ENCODE data around the gene DIPK1C. TPM values are rescaled to one million over a fixed set of nuclear protein-coding genes. Genes with fewer than 3 reads are reported as not detected.

The DIPK1C gene
- total and polyA plus RNA-seq, 2 donors (not counting 1 experiment from before 2014, with no cell fraction given) = not detected

DNA sequence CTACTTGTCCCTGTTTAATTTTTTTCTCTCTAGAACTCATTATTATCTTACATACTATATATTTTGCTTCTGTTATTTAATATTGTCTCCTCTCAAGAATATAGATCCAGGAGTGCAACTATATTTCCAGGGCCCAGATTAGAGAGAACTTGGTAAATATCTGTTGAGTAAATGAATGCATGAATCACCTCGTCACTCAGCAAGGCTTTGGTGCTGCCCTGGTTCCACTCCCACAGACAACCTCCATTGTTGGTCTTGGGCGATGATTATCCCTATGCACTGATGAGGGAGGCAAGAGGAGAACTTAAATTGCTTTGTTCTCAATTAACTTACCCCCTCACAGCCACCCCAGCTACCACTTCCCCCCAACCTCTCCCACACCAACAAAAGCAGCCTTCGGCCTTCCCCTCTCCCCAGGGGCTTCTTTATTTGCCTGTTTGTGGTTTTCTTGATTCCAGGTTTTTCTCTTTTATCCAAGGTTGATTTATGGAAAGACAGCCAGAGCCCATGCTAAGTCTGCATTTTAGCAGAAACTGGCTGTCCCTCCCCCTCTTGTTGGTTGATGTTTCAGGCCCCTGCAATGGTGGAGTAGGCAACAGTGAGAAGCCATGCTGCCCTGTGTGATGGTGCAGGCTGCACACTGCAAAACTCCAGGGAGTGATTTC, 17.0 kb upstream of the DIPK1C start:
- no peaks in the 10 kb centered on the region for H3K79me2 ChIP-seq (ENCODE audit: control insufficient read depth, insufficient read depth, low read length)
- H3K36me3 ChIP-seq (ENCODE audit: control insufficient read depth, insufficient read depth, low read length) = no peaks in the 10 kb centered on the region
- no peak overlapping the region for H3K4me2 ChIP-seq (ENCODE audit: extremely low read depth, insufficient read depth, low read length)
- DNase-seq (ENCODE audit: low read depth in 2 of 2) = no peak
- no peak overlapping the region for H3K9ac ChIP-seq (ENCODE audit: insufficient read depth, low read length)
- no peaks in the 10 kb centered on the region for H3K27me3 ChIP-seq (ENCODE audit: control insufficient read depth, insufficient read depth, low read length)
- H3K27ac ChIP-seq (ENCODE audit: insufficient read depth, low read length) = no peak overlapping the region
- no peaks in the 10 kb centered on the region for H3K9me3 ChIP-seq (ENCODE audit: control insufficient read depth, insufficient read depth, low read depth, low read length)
- H3K4me3 ChIP-seq (replicated peaks in 1 of 4; ENCODE audit: control extremely low read depth in 1 of 4, insufficient read depth in 1 of 4, low read depth in 3 of 4, low read length in 4 of 4) = no peak overlapping the region
- H2AFZ ChIP-seq (ENCODE audit: low read length) = no peak overlapping the region
- H3K4me1 ChIP-seq (ENCODE audit: control insufficient read depth, extremely low read depth, insufficient read depth, low read length) = no peaks in the 10 kb centered on the region
- H4K20me1 ChIP-seq (ENCODE audit: control insufficient read depth, extremely low read depth, insufficient read depth, low read length) = no peaks in the 10 kb centered on the region
- TF ChIP-seq, protein P1, sequence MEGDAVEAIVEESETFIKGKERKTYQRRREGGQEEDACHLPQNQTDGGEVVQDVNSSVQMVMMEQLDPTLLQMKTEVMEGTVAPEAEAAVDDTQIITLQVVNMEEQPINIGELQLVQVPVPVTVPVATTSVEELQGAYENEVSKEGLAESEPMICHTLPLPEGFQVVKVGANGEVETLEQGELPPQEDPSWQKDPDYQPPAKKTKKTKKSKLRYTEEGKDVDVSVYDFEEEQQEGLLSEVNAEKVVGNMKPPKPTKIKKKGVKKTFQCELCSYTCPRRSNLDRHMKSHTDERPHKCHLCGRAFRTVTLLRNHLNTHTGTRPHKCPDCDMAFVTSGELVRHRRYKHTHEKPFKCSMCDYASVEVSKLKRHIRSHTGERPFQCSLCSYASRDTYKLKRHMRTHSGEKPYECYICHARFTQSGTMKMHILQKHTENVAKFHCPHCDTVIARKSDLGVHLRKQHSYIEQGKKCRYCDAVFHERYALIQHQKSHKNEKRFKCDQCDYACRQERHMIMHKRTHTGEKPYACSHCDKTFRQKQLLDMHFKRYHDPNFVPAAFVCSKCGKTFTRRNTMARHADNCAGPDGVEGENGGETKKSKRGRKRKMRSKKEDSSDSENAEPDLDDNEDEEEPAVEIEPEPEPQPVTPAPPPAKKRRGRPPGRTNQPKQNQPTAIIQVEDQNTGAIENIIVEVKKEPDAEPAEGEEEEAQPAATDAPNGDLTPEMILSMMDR (conservative IDR thresholded peaks at IDR 0.05 in 1 of 2, IDR thresholded peaks at IDR 0.05 in 1 of 2; ENCODE audit: low read depth in 1 of 2, low read length in 2 of 2) = no peak
- no peak for TF ChIP-seq EZH2 (IDR thresholded peaks at IDR 0.05; ENCODE audit: low read length, missing control alignments)

DNA sequence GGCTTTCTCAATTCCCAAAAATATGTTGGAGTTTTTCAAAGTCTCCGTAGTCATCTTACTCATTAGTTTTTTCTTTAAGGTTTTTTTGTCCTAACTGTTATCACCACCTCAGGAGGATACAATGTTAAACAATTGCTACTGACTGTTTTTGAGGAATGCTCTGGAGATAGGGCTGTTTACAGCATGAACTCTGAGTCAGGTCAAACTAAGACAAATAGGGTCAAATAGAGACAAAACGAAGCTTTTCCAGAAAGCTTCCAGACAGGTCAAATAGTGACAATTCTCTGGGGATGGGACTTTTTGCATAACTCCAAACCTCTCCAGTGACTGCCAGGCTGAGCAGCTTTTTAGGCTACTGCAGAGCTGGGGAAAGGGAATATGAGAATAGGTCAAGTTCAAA, 15.2 kb upstream of the DIPK1C start:
- H3K36me3 ChIP-seq (ENCODE audit: control insufficient read depth, insufficient read depth, low read length) = no peaks in the 10 kb centered on the region
- H3K4me3 ChIP-seq (replicated peaks in 1 of 4; ENCODE audit: control extremely low read depth in 1 of 4, insufficient read depth in 1 of 4, low read depth in 3 of 4, low read length in 4 of 4) = no peak overlapping the region
- no peaks in the 10 kb centered on the region for H3K4me1 ChIP-seq (ENCODE audit: control insufficient read depth, extremely low read depth, insufficient read depth, low read length)
- no peaks in the 10 kb centered on the region for H4K20me1 ChIP-seq (ENCODE audit: control insufficient read depth, extremely low read depth, insufficient read depth, low read length)
- no peaks in the 10 kb centered on the region for H3K27me3 ChIP-seq (ENCODE audit: control insufficient read depth, insufficient read depth, low read length)
- no peak for DNase-seq (ENCODE audit: low read depth in 2 of 2)
- H3K9me3 ChIP-seq (ENCODE audit: control insufficient read depth, insufficient read depth, low read depth, low read length) = no peaks in the 10 kb centered on the region
- no peak overlapping the region for H2AFZ ChIP-seq (ENCODE audit: low read length)
- H3K79me2 ChIP-seq (ENCODE audit: control insufficient read depth, insufficient read depth, low read length) = no peaks in the 10 kb centered on the region
- no peak overlapping the region for H3K9ac ChIP-seq (ENCODE audit: insufficient read depth, low read length)
- H3K27ac ChIP-seq (ENCODE audit: insufficient read depth, low read length) = no peak overlapping the region
- no peak for TF ChIP-seq EZH2 (IDR thresholded peaks at IDR 0.05; ENCODE audit: low read length, missing control alignments)
- TF ChIP-seq, protein P1 (conservative IDR thresholded peaks at IDR 0.05 in 1 of 2, IDR thresholded peaks at IDR 0.05 in 1 of 2; ENCODE audit: low read depth in 1 of 2, low read length in 2 of 2) = no peak
- H3K4me2 ChIP-seq (ENCODE audit: extremely low read depth, insufficient read depth, low read length) = no peak overlapping the region

DNA sequence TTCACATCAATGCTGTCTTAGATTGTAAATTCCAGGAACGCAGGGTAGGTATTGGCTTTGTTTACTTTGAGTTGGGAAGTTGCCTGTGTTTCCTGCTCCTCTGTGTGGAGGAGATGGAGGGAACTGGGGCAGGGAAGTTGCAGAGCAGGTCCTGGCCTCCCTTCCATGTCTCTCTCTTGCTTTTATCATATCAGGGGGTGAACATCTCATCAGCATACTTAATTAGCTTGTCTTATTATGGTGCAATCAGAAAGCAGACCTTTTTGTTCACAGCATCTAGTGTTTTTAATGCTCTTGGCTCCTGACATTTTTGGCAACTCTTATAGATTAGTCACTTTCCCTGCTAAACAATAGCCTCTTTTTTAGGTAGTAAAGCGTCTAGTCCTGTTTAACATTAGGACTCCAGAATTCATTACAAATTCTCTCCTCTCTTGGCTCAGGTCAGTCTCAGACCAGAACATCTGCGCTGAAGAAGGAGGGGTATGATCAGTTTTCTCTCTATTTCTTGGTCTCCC, 11.5 kb upstream of the DIPK1C start:
- H4K20me1 ChIP-seq (ENCODE audit: control insufficient read depth, extremely low read depth, insufficient read depth, low read length) = no peaks in the 10 kb centered on the region
- no peaks in the 10 kb centered on the region for H3K27me3 ChIP-seq (ENCODE audit: control insufficient read depth, insufficient read depth, low read length)
- H3K9me3 ChIP-seq (ENCODE audit: control insufficient read depth, insufficient read depth, low read depth, low read length) = no peaks in the 10 kb centered on the region
- no peak overlapping the region for H3K4me3 ChIP-seq (replicated peaks in 1 of 4; ENCODE audit: control extremely low read depth in 1 of 4, insufficient read depth in 1 of 4, low read depth in 3 of 4, low read length in 4 of 4)
- TF ChIP-seq EZH2 (IDR thresholded peaks at IDR 0.05; ENCODE audit: low read length, missing control alignments) = no peak
- TF ChIP-seq, protein P1 (conservative IDR thresholded peaks at IDR 0.05 in 1 of 2, IDR thresholded peaks at IDR 0.05 in 1 of 2; ENCODE audit: low read depth in 1 of 2, low read length in 2 of 2) = no peak
- DNase-seq (ENCODE audit: low read depth in 2 of 2) = peak in 1 of 2 donors; percentile 71
- H3K79me2 ChIP-seq (ENCODE audit: control insufficient read depth, insufficient read depth, low read length) = no peaks in the 10 kb centered on the region
- no peak overlapping the region for H3K27ac ChIP-seq (ENCODE audit: insufficient read depth, low read length)
- no peaks in the 10 kb centered on the region for H3K4me1 ChIP-seq (ENCODE audit: control insufficient read depth, extremely low read depth, insufficient read depth, low read length)
- no peak overlapping the region for H3K4me2 ChIP-seq (ENCODE audit: extremely low read depth, insufficient read depth, low read length)
- no peak overlapping the region for H2AFZ ChIP-seq (ENCODE audit: low read length)
- no peaks in the 10 kb centered on the region for H3K36me3 ChIP-seq (ENCODE audit: control insufficient read depth, insufficient read depth, low read length)
- H3K9ac ChIP-seq (ENCODE audit: insufficient read depth, low read length) = no peak overlapping the region

Measured in fibroblast of lung (primary cell).